SK-N-SH (cell line): ENCODE measurements around the gene MCC. TPM values are rescaled to one million over a fixed set of nuclear protein-coding genes. Genes with fewer than 3 reads are reported as not detected.

ENCODE experiments used
- CTCF ChIA-PET: fragments of 300-600, 350-600 bp; formaldehyde crosslinking; extraction: SDS; loops from one replicate; lab custom pipeline; 2021; lab: Yijun Ruan, JAX
- POLR2A ChIA-PET: fragments of 350-600 bp; sonication (Branson Sonifier 250); formaldehyde crosslinking; extraction: SDS; loops from one replicate; lab custom pipeline; 2020; ENCODE audit warnings: antibody characterized with exemption, inconsistent platforms; lab: Yijun Ruan, JAX
- DNase-seq: peaks from one replicate; pipeline ENCODE4 v3.0.0; 2012
- H2AFZ ChIP-seq: fragments of 200-600 bp; sonication (generic); 2 replicates; pipeline ENCODE4 v1.8.1; 2016; ENCODE audit warnings: antibody characterized with exemption, mild to moderate bottlenecking, low read depth
- H3F3A ChIP-seq: fragments of 200-600 bp; sonication (generic); replicated peaks from 2 replicates; pipeline ENCODE3; 2016; ENCODE audit warnings: antibody characterized with exemption, mild to moderate bottlenecking; ENCODE audit not compliant: insufficient read depth
- H3K27ac ChIP-seq, 2 experiments: fragments of 200-500 bp in 1 of 2; fragments of 200-600 bp in 1 of 2; sonication (Bioruptor generic) in 1 of 2; sonication (generic), shearing (Covaris generic) in 1 of 2; 2 replicates each; pipeline versions ENCODE4 v1.5.1 to v1.6.1; 2014 to 2016; ENCODE audit warnings: low read depth in 2 of 2, inconsistent platforms in 1 of 2, low read length in 1 of 2, mild to moderate bottlenecking in 1 of 2, mixed read lengths in 1 of 2
- H3K27me3 ChIP-seq: fragments of 200-600 bp; sonication (generic), shearing (Covaris generic); 2 replicates; pipeline ENCODE4 v1.6.1; 2016; ENCODE audit warnings: mixed run types; ENCODE audit not compliant: insufficient read depth
- H3K36me3 ChIP-seq, 2 experiments: fragments of 200-500 bp in 1 of 2; fragments of 200-600 bp in 1 of 2; sonication (Bioruptor generic) in 1 of 2; sonication (generic) in 1 of 2; replicated peaks in 1 of 2; 2 replicates each; pipeline versions ENCODE3 to v1.5.1; 2014 to 2016; ENCODE audit warnings: low read length in 1 of 2, mild to moderate bottlenecking in 1 of 2; ENCODE audit not compliant: insufficient read depth in 2 of 2, control insufficient read depth in 1 of 2
- H3K4me1 ChIP-seq, 2 experiments: fragments of 200-500 bp in 1 of 2; fragments of 200-600 bp in 1 of 2; sonication (Bioruptor generic) in 1 of 2; sonication (generic), shearing (Covaris generic) in 1 of 2; 2 replicates each; pipeline versions ENCODE4 v1.5.1 to v1.6.1; 2014 to 2016; ENCODE audit warnings: low read depth in 1 of 2, low read length in 1 of 2, mixed run types in 1 of 2; ENCODE audit not compliant: insufficient read depth in 2 of 2, control insufficient read depth in 1 of 2
- H3K4me2 ChIP-seq: fragments of 200-600 bp; sonication (generic), shearing (Covaris generic); 2 replicates; pipeline ENCODE4 v1.6.1; 2017; ENCODE audit warnings: mixed run types
- H3K4me3 ChIP-seq, 2 experiments: fragments of 200-500 bp in 1 of 2; fragments of 200-600 bp in 1 of 2; sonication (Bioruptor generic) in 1 of 2; sonication (generic), shearing (Covaris generic) in 1 of 2; 2 replicates each; pipeline versions ENCODE4 v1.5.1 to v1.8.1; 2014 to 2016; ENCODE audit warnings: low read depth in 2 of 2, inconsistent platforms in 1 of 2, low read length in 1 of 2, mild to moderate bottlenecking in 1 of 2, mixed read lengths in 1 of 2, moderate library complexity in 1 of 2
- H3K79me2 ChIP-seq: fragments of 200-600 bp; sonication (generic); 2 replicates; pipeline ENCODE4 v1.8.1; 2017; ENCODE audit warnings: mild to moderate bottlenecking; ENCODE audit not compliant: insufficient read depth
- H3K9ac ChIP-seq: fragments of 200-600 bp; sonication (generic); 2 replicates; pipeline ENCODE4 v1.6.1; 2017; ENCODE audit warnings: mixed run types
- H3K9me2 ChIP-seq: fragments of 200-600 bp; sonication (generic); 2 replicates; pipeline ENCODE4 v1.6.1; 2017; ENCODE audit warnings: mixed run types
- H3K9me3 ChIP-seq: fragments of 200-600 bp; sonication (generic); 2 replicates; pipeline ENCODE4 v1.6.1; 2017; ENCODE audit warnings: mixed run types, mild to moderate bottlenecking, moderate library complexity
- H4K20me1 ChIP-seq: fragments of 200-600 bp; sonication (generic); 2 replicates; pipeline ENCODE4 v1.6.1; 2017; ENCODE audit warnings: mild to moderate bottlenecking, mixed run types; ENCODE audit not compliant: insufficient read depth
- ELF1 ChIP-seq: IDR thresholded peaks from 2 replicates; pipeline ENCODE4 v1.4.0; 2012
- GABPA ChIP-seq: IDR thresholded peaks from 2 replicates; pipeline ENCODE4 v1.4.0; 2012; ENCODE audit warnings: low read depth, mild to moderate bottlenecking
- MAX ChIP-seq: IDR thresholded peaks from 2 replicates; pipeline ENCODE4 v1.4.0; 2012; ENCODE audit warnings: low read depth
- MXI1 ChIP-seq: IDR thresholded peaks from 2 replicates; pipeline ENCODE4 v1.6.1; 2012; ENCODE audit warnings: mild to moderate bottlenecking, low read depth, low read length, improper control_type of control experiment
- NRF1 ChIP-seq: IDR thresholded peaks from 2 replicates; pipeline ENCODE4 v1.6.1; 2012; ENCODE audit warnings: low read depth, mild to moderate bottlenecking, low read length
- POLR2AphosphoS5 ChIP-seq: IDR thresholded peaks from 2 replicates; pipeline ENCODE4 v1.6.1; 2012; ENCODE audit warnings: low read depth, low read length
- RCOR1 ChIP-seq: fragments of 150-350 bp; IDR thresholded peaks from 2 replicates; pipeline ENCODE4 v1.6.1; 2017; ENCODE audit warnings: antibody characterized with exemption, low read length
- REST ChIP-seq: IDR thresholded peaks from 2 replicates; pipeline ENCODE4 v1.6.1; 2012; ENCODE audit warnings: mild to moderate bottlenecking, low read depth, low read length, moderate library complexity
- RXRA ChIP-seq: IDR thresholded peaks from 2 replicates; pipeline ENCODE4 v1.4.0; 2012; ENCODE audit warnings: low read depth, mild to moderate bottlenecking, borderline replicate concordance
- TAF1 ChIP-seq: IDR thresholded peaks from 2 replicates; pipeline ENCODE4 v1.6.1; 2012; ENCODE audit warnings: low read depth, mild to moderate bottlenecking, low read length, moderate library complexity, borderline replicate concordance
- TEAD4 ChIP-seq: IDR thresholded peaks from 2 replicates; pipeline ENCODE4 v1.4.0; 2012; ENCODE audit warnings: mild to moderate bottlenecking, borderline replicate concordance; ENCODE audit not compliant: insufficient read depth
- YY1 ChIP-seq: IDR thresholded peaks from 2 replicates; pipeline ENCODE4 v1.4.0; 2012; ENCODE audit warnings: low read depth, mild to moderate bottlenecking
- WGBS: methylation state at CpG from one replicate; pipeline ENCODE4 v1.1.6; 2017; ENCODE audit warnings: low lambda C conversion rate; 5-methylcytosine and 5-hydroxymethylcytosine counted together
- polyA plus RNA-seq, 3 experiments: library from polyadenylated mRNA; depleted of rRNA; stranded (reverse); fragments of >200 nt; gene quantifications; 2 replicates each; pipeline ENCODE4 v1.2.3, GENCODE V29; 2012
- TF ChIP-seq, protein P1 (sequence below): fragments of 150-350 bp; IDR thresholded peaks from 2 replicates; pipeline ENCODE4 v1.6.1; 2016; ENCODE audit warnings: mild to moderate bottlenecking, low read depth, low read length
- TF ChIP-seq, protein P2 (sequence below): IDR thresholded peaks from 2 replicates; pipeline ENCODE4; 2012
- TF ChIP-seq, protein P3 (sequence below): fragments of 200-600 bp; sonication (generic); IDR thresholded peaks from 2 replicates; pipeline ENCODE4 v1.6.1; 2017; ENCODE audit warnings: antibody characterized with exemption, mild to moderate bottlenecking, moderate library complexity

MCC gene
- polyA plus RNA-seq, 1 of the 3 experiments (the other 2 are of a cell fraction): 3.6 TPM

GRCh38 chr5:113488645-113489184 lies 462 bp upstream of the MCC start:
- Histone ChIP-seq H3K27me3 (peaks cover 11% of the 10 kb centered on the region; the same call in 1 of the 2 replicates), H3K27ac (peak overlapping the region; percentile 65 to 78; a peak in 3 of 4 replicates), H2AFZ (peak overlapping the region; percentile 98), H4K20me1 (no peaks in the 10 kb centered on the region), H3K79me2 (no peaks in the 10 kb centered on the region), H3K36me3 (no peaks in the 10 kb centered on the region), H3K4me2 (peak overlapping the region; percentile 83), H3K4me3 (peak overlapping the region; percentile 84 to 85), H3K4me1 (peaks cover 5 to 10% of the 10 kb centered on the region in 2 experiments; a peak in 3 of 4 replicates), H3K9me2 (no peaks in the 10 kb centered on the region), H3K9me3 (peaks cover 8% of the 10 kb centered on the region; the same call in 1 of the 2 replicates), H3K9ac (peak overlapping the region; percentile 55; the same call in 1 of the 2 replicates), H3F3A (peaks cover 8% of the 10 kb centered on the region)
- 10% methylated on average over 19 of the region's 20 CpGs for WGBS
- POLR2A ChIA-PET: no interaction called here
- TF ChIP-seq TAF1: no peak
- TF ChIP-seq GABPA: no peak
- TF ChIP-seq MAX: no peak
- no peak for TF ChIP-seq RCOR1
- TF ChIP-seq, protein P1, sequence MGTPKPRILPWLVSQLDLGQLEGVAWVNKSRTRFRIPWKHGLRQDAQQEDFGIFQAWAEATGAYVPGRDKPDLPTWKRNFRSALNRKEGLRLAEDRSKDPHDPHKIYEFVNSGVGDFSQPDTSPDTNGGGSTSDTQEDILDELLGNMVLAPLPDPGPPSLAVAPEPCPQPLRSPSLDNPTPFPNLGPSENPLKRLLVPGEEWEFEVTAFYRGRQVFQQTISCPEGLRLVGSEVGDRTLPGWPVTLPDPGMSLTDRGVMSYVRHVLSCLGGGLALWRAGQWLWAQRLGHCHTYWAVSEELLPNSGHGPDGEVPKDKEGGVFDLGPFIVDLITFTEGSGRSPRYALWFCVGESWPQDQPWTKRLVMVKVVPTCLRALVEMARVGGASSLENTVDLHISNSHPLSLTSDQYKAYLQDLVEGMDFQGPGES: no peak
- TF ChIP-seq, protein P2, sequence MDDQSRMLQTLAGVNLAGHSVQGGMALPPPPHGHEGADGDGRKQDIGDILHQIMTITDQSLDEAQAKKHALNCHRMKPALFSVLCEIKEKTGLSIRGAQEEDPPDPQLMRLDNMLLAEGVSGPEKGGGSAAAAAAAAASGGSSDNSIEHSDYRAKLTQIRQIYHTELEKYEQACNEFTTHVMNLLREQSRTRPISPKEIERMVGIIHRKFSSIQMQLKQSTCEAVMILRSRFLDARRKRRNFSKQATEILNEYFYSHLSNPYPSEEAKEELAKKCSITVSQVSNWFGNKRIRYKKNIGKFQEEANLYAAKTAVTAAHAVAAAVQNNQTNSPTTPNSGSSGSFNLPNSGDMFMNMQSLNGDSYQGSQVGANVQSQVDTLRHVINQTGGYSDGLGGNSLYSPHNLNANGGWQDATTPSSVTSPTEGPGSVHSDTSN: no peak
- no peak for TF ChIP-seq NRF1
- TF ChIP-seq YY1: no peak
- TF ChIP-seq MXI1: no peak
- no peak for TF ChIP-seq ELF1
- no peak for TF ChIP-seq RXRA
- TF ChIP-seq, protein P3, sequence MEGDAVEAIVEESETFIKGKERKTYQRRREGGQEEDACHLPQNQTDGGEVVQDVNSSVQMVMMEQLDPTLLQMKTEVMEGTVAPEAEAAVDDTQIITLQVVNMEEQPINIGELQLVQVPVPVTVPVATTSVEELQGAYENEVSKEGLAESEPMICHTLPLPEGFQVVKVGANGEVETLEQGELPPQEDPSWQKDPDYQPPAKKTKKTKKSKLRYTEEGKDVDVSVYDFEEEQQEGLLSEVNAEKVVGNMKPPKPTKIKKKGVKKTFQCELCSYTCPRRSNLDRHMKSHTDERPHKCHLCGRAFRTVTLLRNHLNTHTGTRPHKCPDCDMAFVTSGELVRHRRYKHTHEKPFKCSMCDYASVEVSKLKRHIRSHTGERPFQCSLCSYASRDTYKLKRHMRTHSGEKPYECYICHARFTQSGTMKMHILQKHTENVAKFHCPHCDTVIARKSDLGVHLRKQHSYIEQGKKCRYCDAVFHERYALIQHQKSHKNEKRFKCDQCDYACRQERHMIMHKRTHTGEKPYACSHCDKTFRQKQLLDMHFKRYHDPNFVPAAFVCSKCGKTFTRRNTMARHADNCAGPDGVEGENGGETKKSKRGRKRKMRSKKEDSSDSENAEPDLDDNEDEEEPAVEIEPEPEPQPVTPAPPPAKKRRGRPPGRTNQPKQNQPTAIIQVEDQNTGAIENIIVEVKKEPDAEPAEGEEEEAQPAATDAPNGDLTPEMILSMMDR: no peak
- no peak for TF ChIP-seq POLR2AphosphoS5
- no peak for TF ChIP-seq REST
- TF ChIP-seq TEAD4: no peak
- DNase-seq: no peak
- CTCF ChIA-PET: interaction anchor here (0.7 to 2.7 kb wide), 10 partner anchors 8 to 492 kb away, joined by 3 to 13 read pairs (median 4); no protein-coding TSS in a partner anchor
